Measurements from ENCODE around the gene GPR18. TPM values are rescaled to one million over a fixed set of nuclear protein-coding genes. Genes with fewer than 3 reads are reported as not detected.

Gene GPR18
- polyA plus RNA-seq, 3 donors = 1.7 to 3.8 (median 2.2) TPM

- intact Hi-C loops (cut with micrococcal nuclease) = no loop called here
- Mint-ChIP-seq H3K4me3 (no peak overlapping the region), H3K27me3 (ENCODE audit: low read depth in 3 of 3) (peaks cover 0 to 3% (median 0%) of the 10 kb centered on the region in 3 donors), H3K4me1 (peaks cover 49% of the 10 kb centered on the region), H3K9me3 (no peaks in the 10 kb centered on the region), H3K36me3 (peaks cover 40 to 45% of the 10 kb centered on the region in 2 donors), H3K27ac (peak overlapping the region in 6 of 7 donors; percentile 30 to 82 (median 40))
- Histone ChIP-seq H3K4me2 (replicated peaks; ENCODE audit: extremely low read depth, low read length, poor library complexity, severe bottlenecking) (no peak overlapping the region), H3K27ac (ENCODE audit: low read depth in 1 of 2, low read length in 2 of 2) (peak overlapping the region in 1 of 2 donors; percentile 27), H3K27me3 (ENCODE audit: control insufficient read depth in 2 of 2, insufficient read depth in 2 of 2, low read length in 2 of 2) (no peaks in the 10 kb centered on the region), H3K36me3 (replicated peaks in 1 of 2; ENCODE audit: control insufficient read depth in 1 of 2, insufficient read depth in 2 of 2, low read length in 2 of 2) (peaks cover 15 to 58% of the 10 kb centered on the region in 2 donors), H3K79me2 (ENCODE audit: insufficient read depth, low read length) (peaks cover 100% of the 10 kb centered on the region), H4K20me1 (ENCODE audit: insufficient read depth, low read length) (peaks cover 100% of the 10 kb centered on the region), H3K9me3 (replicated peaks in 1 of 2; ENCODE audit: control insufficient read depth in 1 of 2, insufficient read depth in 1 of 2, low read length in 2 of 2) (no peaks in the 10 kb centered on the region), H3K4me1 (ENCODE audit: control insufficient read depth in 1 of 2, insufficient read depth in 2 of 2, low read length in 2 of 2) (peaks cover 7 to 11% of the 10 kb centered on the region in 2 donors), H3K9ac (ENCODE audit: insufficient read depth, low read length, poor library complexity, severe bottlenecking) (no peak overlapping the region), H3K4me3 (replicated peaks in 1 of 3; ENCODE audit: low read depth in 2 of 3, low read length in 3 of 3) (no peak overlapping the region), H2AFZ (ENCODE audit: insufficient read depth, low read depth, low read length, poor library complexity, severe bottlenecking) (no peak overlapping the region)
- no peak for TF ChIP-seq CTCF (IDR thresholded peaks at IDR 0.05)
- WGBS (ENCODE audit: insufficient coverage) = 95% methylated on average over 5 of the region's 8 CpGs
- no peak for DNase-seq
Observed at GRCh38 chr13:99208845-99209527, 49.2 kb downstream of the GPR18 start.

GRCh38 chr13:99208185-99208584 lies 50.0 kb downstream of the GPR18 start:
- WGBS (ENCODE audit: insufficient coverage) = 100% methylated on average over 1 of the region's 3 CpGs
- H3K27me3 ChIP-seq (ENCODE audit: control insufficient read depth in 2 of 2, insufficient read depth in 2 of 2, low read length in 2 of 2) = no peaks in the 10 kb centered on the region
- peaks cover 100% of the 10 kb centered on the region for H3K79me2 ChIP-seq (ENCODE audit: insufficient read depth, low read length)
- Mint-ChIP-seq H3K27ac (peak overlapping the region in 3 of 7 donors; percentile 1 to 82 (median 17)), H3K4me3 (no peak overlapping the region), H3K27me3 (ENCODE audit: low read depth in 3 of 3) (peaks cover 0 to 3% (median 0%) of the 10 kb centered on the region in 3 donors), H3K9me3 (no peaks in the 10 kb centered on the region), H3K4me1 (peaks cover 56% of the 10 kb centered on the region), H3K36me3 (peaks cover 41 to 46% of the 10 kb centered on the region in 2 donors)
- peak overlapping the region in 1 of 2 donors; percentile 27 for H3K27ac ChIP-seq (ENCODE audit: low read depth in 1 of 2, low read length in 2 of 2)
- DNase-seq = no peak
- peaks cover 100% of the 10 kb centered on the region for H4K20me1 ChIP-seq (ENCODE audit: insufficient read depth, low read length)
- H3K4me3 ChIP-seq (replicated peaks in 1 of 3; ENCODE audit: low read depth in 2 of 3, low read length in 3 of 3) = no peak overlapping the region
- peaks cover 15 to 19% of the 10 kb centered on the region in 2 donors for H3K4me1 ChIP-seq (ENCODE audit: control insufficient read depth in 1 of 2, insufficient read depth in 2 of 2, low read length in 2 of 2)
- H3K4me2 ChIP-seq (replicated peaks; ENCODE audit: extremely low read depth, low read length, poor library complexity, severe bottlenecking) = no peak overlapping the region
- no peak overlapping the region for H3K9ac ChIP-seq (ENCODE audit: insufficient read depth, low read length, poor library complexity, severe bottlenecking)
- H3K9me3 ChIP-seq (replicated peaks in 1 of 2; ENCODE audit: control insufficient read depth in 1 of 2, insufficient read depth in 1 of 2, low read length in 2 of 2) = no peaks in the 10 kb centered on the region
- no peak overlapping the region for H2AFZ ChIP-seq (ENCODE audit: insufficient read depth, low read depth, low read length, poor library complexity, severe bottlenecking)
- TF ChIP-seq CTCF (IDR thresholded peaks at IDR 0.05) = no peak
- H3K36me3 ChIP-seq (replicated peaks in 1 of 2; ENCODE audit: control insufficient read depth in 1 of 2, insufficient read depth in 2 of 2, low read length in 2 of 2) = peaks cover 15 to 58% of the 10 kb centered on the region in 2 donors
- intact Hi-C loops (cut with micrococcal nuclease) = no loop called here

Data from CD14-positive monocyte (primary cell).